Measurements from ENCODE around the gene NUDT21. TPM values are rescaled to one million over a fixed set of nuclear protein-coding genes. Genes with fewer than 3 reads are reported as not detected.

Gene NUDT21
- total and polyA plus RNA-seq, 12 donors = 9.3 to 74.7 (median 62.5) TPM

DNA sequence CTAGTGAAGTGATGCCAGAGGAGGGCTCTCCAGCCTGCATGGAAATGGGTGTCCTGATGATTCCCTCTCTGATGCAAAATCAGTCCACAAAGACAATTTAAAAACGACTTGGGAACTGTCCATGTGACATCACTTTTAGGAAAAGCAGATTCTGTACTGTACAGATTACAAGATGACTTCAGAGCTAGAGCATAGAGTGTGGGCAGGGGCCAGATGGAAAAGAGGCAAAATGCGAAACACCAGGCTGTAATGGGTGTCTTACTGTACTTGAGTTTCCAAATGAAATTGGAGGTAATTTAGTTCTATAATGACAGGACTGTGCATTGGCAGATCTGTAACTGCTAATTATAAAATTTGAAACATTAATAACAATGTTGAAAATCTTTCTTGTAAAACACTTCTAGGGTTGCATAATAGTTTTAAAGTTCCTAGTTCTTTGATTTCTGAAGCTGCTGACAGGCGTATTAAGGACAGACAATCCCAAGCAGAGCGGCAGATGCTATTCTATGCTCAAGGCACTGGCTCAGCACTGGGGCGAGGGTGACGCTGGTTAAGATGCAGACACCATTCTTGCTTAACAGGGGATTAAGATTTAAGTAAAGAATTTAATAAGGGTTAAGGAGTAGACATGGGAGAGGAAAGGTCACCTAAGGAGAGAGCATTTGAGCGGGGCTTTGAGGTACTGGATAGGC is 29.8 kb upstream of the NUDT21 start:
- Histone ChIP-seq H3K4me3 (no peak overlapping the region), H3K36me3 (peaks cover 0 to 100% (median 55%) of the 10 kb centered on the region in 9 donors), H3K9me3 (no peaks in the 10 kb centered on the region), H3K4me1 (peaks cover 0 to 11% (median 0%) of the 10 kb centered on the region in 9 donors), H3K27me3 (no peaks in the 10 kb centered on the region), H3K27ac (no peak overlapping the region)
- TF ChIP-seq, protein P1, sequence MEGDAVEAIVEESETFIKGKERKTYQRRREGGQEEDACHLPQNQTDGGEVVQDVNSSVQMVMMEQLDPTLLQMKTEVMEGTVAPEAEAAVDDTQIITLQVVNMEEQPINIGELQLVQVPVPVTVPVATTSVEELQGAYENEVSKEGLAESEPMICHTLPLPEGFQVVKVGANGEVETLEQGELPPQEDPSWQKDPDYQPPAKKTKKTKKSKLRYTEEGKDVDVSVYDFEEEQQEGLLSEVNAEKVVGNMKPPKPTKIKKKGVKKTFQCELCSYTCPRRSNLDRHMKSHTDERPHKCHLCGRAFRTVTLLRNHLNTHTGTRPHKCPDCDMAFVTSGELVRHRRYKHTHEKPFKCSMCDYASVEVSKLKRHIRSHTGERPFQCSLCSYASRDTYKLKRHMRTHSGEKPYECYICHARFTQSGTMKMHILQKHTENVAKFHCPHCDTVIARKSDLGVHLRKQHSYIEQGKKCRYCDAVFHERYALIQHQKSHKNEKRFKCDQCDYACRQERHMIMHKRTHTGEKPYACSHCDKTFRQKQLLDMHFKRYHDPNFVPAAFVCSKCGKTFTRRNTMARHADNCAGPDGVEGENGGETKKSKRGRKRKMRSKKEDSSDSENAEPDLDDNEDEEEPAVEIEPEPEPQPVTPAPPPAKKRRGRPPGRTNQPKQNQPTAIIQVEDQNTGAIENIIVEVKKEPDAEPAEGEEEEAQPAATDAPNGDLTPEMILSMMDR (IDR thresholded peaks at IDR 0.05) = no peak
- WGBS, 2 donors = 86 to 87% methylated on average over 7 of the region's 7 CpGs
- DNase-seq (no peak), ATAC-seq (no peak)
- intact Hi-C loops (cut with DNase I) = no loop called here

DNA sequence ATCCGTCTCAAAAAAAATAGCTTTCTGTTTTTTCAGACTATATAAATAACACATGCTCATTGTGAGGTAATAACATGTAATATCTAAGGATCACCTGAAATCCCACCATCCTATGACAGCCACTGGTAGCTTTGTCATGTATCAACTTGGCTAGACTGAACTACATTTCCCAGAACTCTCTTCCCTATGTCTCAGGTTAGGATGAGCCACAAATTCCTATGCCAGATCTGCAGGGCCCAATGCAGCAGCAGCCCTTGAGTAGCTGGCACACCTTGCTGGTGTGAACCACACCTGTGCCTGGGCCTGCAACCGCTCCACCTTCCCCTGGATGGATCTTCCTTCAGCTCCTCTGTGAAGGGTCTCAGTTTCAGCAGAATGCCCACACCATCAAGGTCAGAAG is 28.3 kb upstream of the NUDT21 start:
- intact Hi-C loops (cut with DNase I) = no loop called here
- H3K4me3 ChIP-seq = no peak overlapping the region
- no peaks in the 10 kb centered on the region for H3K27me3 ChIP-seq
- H3K9me3 ChIP-seq = no peaks in the 10 kb centered on the region
- WGBS, 2 donors = 97 to 100% methylated on average over 2 of the region's 2 CpGs
- ATAC-seq = no peak
- TF ChIP-seq, protein P1 (IDR thresholded peaks at IDR 0.05) = no peak
- DNase-seq = no peak
- H3K27ac ChIP-seq = no peak overlapping the region
- H3K36me3 ChIP-seq = peaks cover 0 to 100% (median 61%) of the 10 kb centered on the region in 9 donors
- peaks cover 0 to 11% (median 0%) of the 10 kb centered on the region in 9 donors for H3K4me1 ChIP-seq

DNA sequence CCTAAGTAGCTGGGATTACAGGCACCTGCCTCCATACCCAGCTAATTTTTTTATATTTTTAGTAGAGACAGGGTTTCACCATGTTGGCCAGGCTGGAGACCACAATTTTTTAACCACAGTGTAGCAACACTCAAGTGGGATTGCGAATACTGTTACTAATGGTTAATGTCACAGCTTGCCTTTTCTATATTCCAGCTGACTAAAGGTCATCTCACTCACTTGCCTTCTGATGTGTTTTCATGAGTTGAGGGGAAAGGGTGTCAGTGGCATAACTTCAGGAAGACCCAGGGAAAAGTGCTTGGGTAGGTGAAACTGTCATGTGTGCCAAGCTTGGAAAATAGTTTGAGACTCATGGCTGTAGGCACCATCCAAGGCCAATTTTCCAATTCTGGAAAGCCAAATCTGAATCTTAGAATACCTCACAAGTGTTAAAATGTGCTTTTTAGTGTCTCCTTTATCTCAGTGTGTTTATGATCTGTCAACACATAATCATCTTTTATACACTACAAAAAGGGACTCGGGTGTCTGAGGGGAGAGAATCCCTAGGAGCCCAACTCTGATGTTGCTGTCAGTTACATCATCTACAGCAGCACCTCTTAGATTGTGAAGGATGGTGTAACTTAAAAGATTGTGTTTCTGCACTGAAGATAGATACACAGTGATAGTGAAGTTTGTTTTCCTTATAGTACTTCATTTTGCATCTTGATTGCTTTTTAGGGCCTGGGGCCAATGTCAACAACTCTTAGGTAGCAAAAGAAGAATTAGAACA is 27.3 kb upstream of the NUDT21 start:
- DNase-seq = no peak
- 85 to 88% methylated on average over 2 of the region's 2 CpGs for WGBS, 2 donors
- Histone ChIP-seq H3K4me3 (no peak overlapping the region), H3K27ac (no peak overlapping the region), H3K36me3 (peaks cover 0 to 100% (median 67%) of the 10 kb centered on the region in 9 donors), H3K27me3 (no peaks in the 10 kb centered on the region), H3K4me1 (peaks cover 0 to 11% (median 0%) of the 10 kb centered on the region in 9 donors), H3K9me3 (no peaks in the 10 kb centered on the region)
- intact Hi-C loops (cut with DNase I) = no loop called here
- no peak for ATAC-seq
- TF ChIP-seq, protein P1 (IDR thresholded peaks at IDR 0.05) = no peak

DNA sequence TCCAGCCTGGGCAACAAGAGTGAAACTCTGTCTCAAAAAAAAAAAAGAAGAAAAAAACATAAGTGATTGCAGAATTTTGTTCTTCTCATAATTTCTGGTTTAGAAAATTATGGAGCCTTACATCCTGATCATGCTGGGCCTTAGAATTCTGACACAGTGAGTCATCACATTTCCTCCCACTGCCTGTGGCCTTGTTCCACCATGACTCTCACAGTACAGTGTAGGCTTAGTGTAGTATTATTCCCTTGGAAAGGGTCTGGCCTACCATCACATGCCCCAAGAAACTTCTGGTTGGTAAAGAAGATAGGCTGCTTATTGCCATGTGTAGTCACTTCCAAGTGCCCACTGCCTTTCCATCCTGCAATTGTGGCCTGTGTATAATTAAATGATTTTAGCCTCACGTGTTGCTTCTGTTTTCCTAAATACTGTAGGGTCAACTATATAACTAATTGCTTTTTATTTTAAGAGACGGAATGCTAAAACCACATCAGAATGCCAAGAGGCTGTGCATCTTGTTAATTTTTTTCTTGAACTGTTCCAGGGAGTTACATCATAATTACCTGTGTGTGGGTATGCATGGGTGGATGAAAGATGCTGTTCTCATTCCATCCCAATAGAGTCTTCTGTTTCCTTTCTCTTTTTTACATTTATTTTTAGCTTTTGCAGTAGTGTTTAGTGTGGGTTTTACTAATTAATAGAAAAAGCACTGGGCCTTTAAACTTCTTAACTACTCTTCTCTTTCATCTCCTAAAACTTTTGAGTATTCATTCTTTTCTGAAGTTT is 26.2 kb upstream of the NUDT21 start:
- Histone ChIP-seq H3K4me1 (peaks cover 0 to 11% (median 0%) of the 10 kb centered on the region in 9 donors), H3K27me3 (no peaks in the 10 kb centered on the region), H3K36me3 (peaks cover 0 to 100% (median 64%) of the 10 kb centered on the region in 9 donors), H3K4me3 (no peak overlapping the region), H3K27ac (peak overlapping the region in 1 of 10 donors; percentile 52), H3K9me3 (no peaks in the 10 kb centered on the region)
- TF ChIP-seq, protein P1 (IDR thresholded peaks at IDR 0.05) = no peak
- 88 to 93% methylated on average over 2 of the region's 2 CpGs for WGBS, 2 donors
- ATAC-seq = peak in 2 of 8 donors; percentile 56 to 71
- intact Hi-C loops (cut with DNase I) = no loop called here
- no peak for DNase-seq

All from heart right ventricle (tissue), 16 donors.